ENCODE measurements around the gene XPO4. TPM values are rescaled to one million over a fixed set of nuclear protein-coding genes. Genes with fewer than 3 reads are reported as not detected.
A peak's percentile ranks its signal among the peaks of the same experiment; 100 is the strongest.

The XPO4 gene
- total RNA-seq, 1 experiment from 2014 or later, result 34.1 TPM

- Mint-ChIP-seq H3K27ac (peak overlapping the region in 1 of 3 experiments; percentile 50; a peak in 2 of 7 replicates), H3K4me3 (no peak overlapping the region), H3K36me3 (ENCODE audit: insufficient read depth in 1 of 3, low read depth in 3 of 3) (peaks cover 0 to 4% (median 1%) of the 10 kb centered on the region in 3 experiments; a peak in 1 of 7 replicates), H3K27me3 (ENCODE audit: low read depth) (no peaks in the 10 kb centered on the region; the same call in 1 of the 2 replicates), H3K9me3 (no peaks in the 10 kb centered on the region), H3K4me1 (no peaks in the 10 kb centered on the region)
- Histone ChIP-seq H3K27ac (ENCODE audit: insufficient read length, low read depth, low read length) (no peak overlapping the region), H2BK12ac (ENCODE audit: insufficient read length, low read depth, low read length) (no peak overlapping the region), H4K91ac (ENCODE audit: insufficient read length, low read depth, low read length) (no peak overlapping the region), H3K79me1 (ENCODE audit: insufficient read depth, low read depth, low read length, poor library complexity, severe bottlenecking) (no peaks in the 10 kb centered on the region), H2BK5ac (ENCODE audit: insufficient read length, low read length) (no peak overlapping the region), H3K4me1 (ENCODE audit: insufficient read depth, low read length) (no peaks in the 10 kb centered on the region), H2AFZ (ENCODE audit: low read length) (no peak overlapping the region), H3K9ac (ENCODE audit: extremely low read depth, insufficient read length, low read length) (no peak overlapping the region), H2BK20ac (ENCODE audit: low read depth, low read length, poor library complexity, severe bottlenecking) (no peak overlapping the region), H4K5ac (ENCODE audit: insufficient read length, low read depth, low read length) (no peak overlapping the region), H3K9me3 (ENCODE audit: control insufficient read depth, low read depth, low read length) (no peaks in the 10 kb centered on the region), H3K23me2 (ENCODE audit: insufficient read length, low read depth, low read length, poor library complexity, severe bottlenecking) (no peaks in the 10 kb centered on the region), H4K8ac (replicated peaks; ENCODE audit: insufficient read length, low read depth, low read length) (no peak overlapping the region), H3K4ac (ENCODE audit: low read depth, low read length) (no peak overlapping the region), H2AK5ac (ENCODE audit: insufficient read length, low read length) (no peak overlapping the region), H3K18ac (ENCODE audit: insufficient read length, low read depth, low read length) (peak overlapping the region; percentile 74), H2BK120ac (ENCODE audit: low read depth, low read length, poor library complexity, severe bottlenecking) (no peak overlapping the region), H3K14ac (ENCODE audit: insufficient read depth, low read length) (no peak overlapping the region), H3T11ph (ENCODE audit: low read length) (no peak overlapping the region), H3K56ac (ENCODE audit: insufficient read length, low read depth, low read length) (no peak overlapping the region), H3K27me3 (ENCODE audit: insufficient read depth, low read length) (no peaks in the 10 kb centered on the region), H3K79me2 (ENCODE audit: insufficient read depth, low read length) (no peaks in the 10 kb centered on the region), H3K4me2 (ENCODE audit: insufficient read depth, insufficient read length, low read length) (no peak overlapping the region), H2BK15ac (ENCODE audit: low read depth, low read length) (no peak overlapping the region), H4K20me1 (ENCODE audit: control insufficient read depth, insufficient read depth, insufficient read length) (no peaks in the 10 kb centered on the region), H3K23ac (ENCODE audit: insufficient read length, low read depth, low read length) (no peak overlapping the region)
- no peak for DNase-seq
- TF ChIP-seq CTCF (conservative IDR thresholded peaks at IDR 0.05), result no peak
- no CpG with 5 or more reads among the region's 33 CpGs for WGBS (ENCODE audit: extremely low coverage, insufficient read length, low lambda C conversion rate)
Observed at GRCh38 chr13:20729633-20730585, 172.6 kb downstream of the XPO4 start.

Data from H9 (cell line).